Cardiac muscle cell (in vitro differentiated cells and primary cell): ENCODE results near the gene SDK2. TPM values are rescaled to one million over a fixed set of nuclear protein-coding genes. Genes with fewer than 3 reads are reported as not detected.

Source experiments
- DNase-seq, 2 donors: peaks; one replicate each; pipeline versions ENCODE4 v3.0.0 to v3.0.0-alpha.2; 2010 to 2017; ENCODE audit warnings: low read depth in 1 of 2, low spot score in 1 of 2
- H3K27ac ChIP-seq: fragments of 200-600 bp; sonication (generic); 2 replicates; pipeline ENCODE4 v1.5.1; 2016
- H3K27me3 ChIP-seq: fragments of 200-600 bp; sonication (generic); 2 replicates; pipeline ENCODE4 v1.6.0; 2016; ENCODE audit warnings: control low read depth
- H3K36me3 ChIP-seq: fragments of 200-600 bp; sonication (generic); 2 replicates; pipeline ENCODE4 v1.5.1; 2016; ENCODE audit warnings: control low read depth
- H3K4me1 ChIP-seq: fragments of 200-600 bp; sonication (generic); 2 replicates; pipeline ENCODE4 v1.8.1; 2017; ENCODE audit warnings: low read depth, mild to moderate bottlenecking, mixed run types
- H3K4me3 ChIP-seq: fragments of 200-600 bp; sonication (generic); 2 replicates; pipeline ENCODE4 v1.5.1; 2016; ENCODE audit warnings: mild to moderate bottlenecking
- H3K9me3 ChIP-seq: fragments of 200-600 bp; sonication (generic); 2 replicates; pipeline ENCODE4 v1.5.1; 2017; ENCODE audit warnings: low read depth, mild to moderate bottlenecking, control low read depth
- polyA plus RNA-seq: library from polyadenylated mRNA; unstranded; fragments of >200 nt; fragmentation: Nextera tagmentation; extraction: Ambion mirVana; gene quantifications from 2 replicates; pipeline ENCODE4 v1.2.1, GENCODE V29; 2016
- total RNA-seq: library from RNA; depleted of rRNA; stranded (reverse); fragments of >200 nt; gene quantifications from 2 replicates; pipeline ENCODE4 v1.2.3, GENCODE V29; 2016
- TF ChIP-seq, protein P1 (sequence below): IDR thresholded peaks from 2 replicates; pipeline ENCODE4 v1.5.1; 2012; ENCODE audit warnings: low read depth, mild to moderate bottlenecking, low read length

Gene SDK2
- total RNA-seq, result 36.8 and 46.8 TPM in 2 replicates
- 11.8 and 14.2 TPM in 2 replicates for polyA plus RNA-seq

GRCh38 chr17:73644145-73645049 is at the start of gene SDK2:
Gene SDK2 (minus strand): TSS chr17:73644445. CDS start chr17:73644088, 357 bp downstream.
- Histone ChIP-seq H3K4me1 (peaks cover 22% of the 10 kb centered on the region), H3K9me3 (no peaks in the 10 kb centered on the region), H3K27ac (peak within 1 kb of the TSS; percentile 82), H3K36me3 (no peaks in the 10 kb centered on the region), H3K4me3 (peak within 1 kb of the TSS; percentile 80), H3K27me3 (no peaks in the 10 kb centered on the region)
- TF ChIP-seq, protein P1, sequence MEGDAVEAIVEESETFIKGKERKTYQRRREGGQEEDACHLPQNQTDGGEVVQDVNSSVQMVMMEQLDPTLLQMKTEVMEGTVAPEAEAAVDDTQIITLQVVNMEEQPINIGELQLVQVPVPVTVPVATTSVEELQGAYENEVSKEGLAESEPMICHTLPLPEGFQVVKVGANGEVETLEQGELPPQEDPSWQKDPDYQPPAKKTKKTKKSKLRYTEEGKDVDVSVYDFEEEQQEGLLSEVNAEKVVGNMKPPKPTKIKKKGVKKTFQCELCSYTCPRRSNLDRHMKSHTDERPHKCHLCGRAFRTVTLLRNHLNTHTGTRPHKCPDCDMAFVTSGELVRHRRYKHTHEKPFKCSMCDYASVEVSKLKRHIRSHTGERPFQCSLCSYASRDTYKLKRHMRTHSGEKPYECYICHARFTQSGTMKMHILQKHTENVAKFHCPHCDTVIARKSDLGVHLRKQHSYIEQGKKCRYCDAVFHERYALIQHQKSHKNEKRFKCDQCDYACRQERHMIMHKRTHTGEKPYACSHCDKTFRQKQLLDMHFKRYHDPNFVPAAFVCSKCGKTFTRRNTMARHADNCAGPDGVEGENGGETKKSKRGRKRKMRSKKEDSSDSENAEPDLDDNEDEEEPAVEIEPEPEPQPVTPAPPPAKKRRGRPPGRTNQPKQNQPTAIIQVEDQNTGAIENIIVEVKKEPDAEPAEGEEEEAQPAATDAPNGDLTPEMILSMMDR, result no peak
- peak; percentile 5 to 69 for DNase-seq

DNA sequence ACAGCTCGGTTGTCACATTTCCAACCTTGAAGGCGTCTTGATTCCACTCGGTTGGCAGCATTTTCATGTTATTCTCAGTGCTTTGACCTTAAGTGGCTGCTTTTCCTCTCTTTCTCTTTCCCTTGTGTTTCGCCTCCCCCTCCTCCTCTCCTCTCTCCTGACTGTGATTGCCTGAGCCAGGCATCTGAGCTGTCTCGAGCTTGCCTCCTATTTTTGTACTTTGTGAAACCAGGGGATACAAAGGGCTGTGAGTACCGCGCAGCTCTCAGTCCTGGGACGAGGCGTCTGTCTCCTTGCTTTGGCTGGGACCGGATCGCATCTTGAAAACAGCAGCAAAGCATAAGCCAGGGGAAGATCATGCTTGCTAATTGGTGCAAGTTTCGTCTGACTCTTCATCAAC is 48.8 kb upstream of the SDK2 start:
- Histone ChIP-seq H3K27me3 (no peaks in the 10 kb centered on the region), H3K4me3 (no peak overlapping the region), H3K9me3 (no peaks in the 10 kb centered on the region), H3K27ac (no peak overlapping the region), H3K36me3 (no peaks in the 10 kb centered on the region), H3K4me1 (no peaks in the 10 kb centered on the region)
- TF ChIP-seq, protein P1, result no peak
- DNase-seq, result no peak

DNA sequence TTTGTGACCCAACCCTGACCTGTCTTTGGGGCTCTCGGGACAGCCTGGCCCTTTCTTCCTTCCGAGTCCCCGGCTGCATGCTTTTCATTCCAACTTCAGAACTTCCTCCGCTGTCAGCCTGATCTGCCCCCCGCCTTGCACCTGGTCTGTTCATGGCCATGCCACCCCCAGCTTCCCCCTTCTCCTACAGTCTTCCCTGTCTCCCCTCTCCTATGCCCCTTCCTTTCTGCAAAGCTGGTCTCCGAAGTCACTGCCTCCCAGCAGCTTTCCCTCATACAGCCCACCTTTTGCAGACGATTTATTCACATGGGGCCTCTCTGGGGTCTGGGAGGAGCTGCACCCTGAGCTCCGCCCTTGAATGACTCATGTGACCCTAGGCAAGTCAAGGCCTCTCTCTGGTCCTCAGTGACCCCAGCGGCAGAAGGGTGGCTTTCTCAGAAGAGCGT is 47.1 kb upstream of the SDK2 start:
- no peak overlapping the region for H3K27ac ChIP-seq
- TF ChIP-seq, protein P1, result no peak
- H3K4me1 ChIP-seq, result no peaks in the 10 kb centered on the region
- DNase-seq, result no peak
- no peaks in the 10 kb centered on the region for H3K9me3 ChIP-seq
- no peak overlapping the region for H3K4me3 ChIP-seq
- H3K36me3 ChIP-seq, result no peaks in the 10 kb centered on the region
- H3K27me3 ChIP-seq, result no peaks in the 10 kb centered on the region

- H3K27ac ChIP-seq, result no peak overlapping the region
- no peak overlapping the region for H3K4me3 ChIP-seq
- H3K9me3 ChIP-seq, result no peaks in the 10 kb centered on the region
- H3K4me1 ChIP-seq, result no peaks in the 10 kb centered on the region
- TF ChIP-seq, protein P1, result no peak
- H3K27me3 ChIP-seq, result no peaks in the 10 kb centered on the region
- H3K36me3 ChIP-seq, result no peaks in the 10 kb centered on the region
- no peak for DNase-seq
These were observed 46.4 kb upstream of the SDK2 start for GRCh38 chr17:73690676-73691075.

DNA sequence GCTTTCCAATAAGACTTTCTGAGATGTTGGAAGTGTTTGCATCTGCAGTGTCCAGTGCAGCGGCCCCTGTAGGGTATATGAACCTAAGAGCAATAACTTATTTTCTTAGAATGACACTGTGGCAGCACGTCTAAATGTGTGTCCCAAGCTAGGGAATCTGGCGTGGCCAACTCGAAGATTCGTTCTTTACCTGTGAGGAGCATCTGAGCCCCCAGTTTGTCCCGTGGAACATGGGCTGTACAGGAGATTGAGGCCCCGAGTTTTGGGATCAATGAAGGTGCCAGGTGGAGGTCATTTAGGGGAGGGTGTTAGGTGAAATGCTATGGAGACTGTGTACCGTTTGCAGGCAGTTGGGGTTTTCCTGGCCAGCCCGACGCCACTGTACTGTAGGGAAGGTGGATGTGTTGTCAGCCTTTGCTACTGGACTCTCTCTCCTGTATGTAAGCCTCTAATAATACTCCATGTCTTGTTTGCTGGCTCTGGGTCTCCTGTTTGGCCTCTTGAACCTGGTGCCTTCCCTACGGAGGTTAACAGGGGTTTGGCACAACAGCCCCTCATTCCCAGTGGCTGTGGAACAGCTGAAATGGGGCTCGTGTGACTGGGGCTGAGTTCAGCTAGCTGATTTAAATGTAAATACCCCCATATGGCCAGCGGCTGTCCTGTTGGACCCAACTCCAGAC is 45.5 kb upstream of the SDK2 start:
- TF ChIP-seq, protein P1, result no peak
- H3K4me1 ChIP-seq, result no peaks in the 10 kb centered on the region
- H3K36me3 ChIP-seq, result no peaks in the 10 kb centered on the region
- no peak for DNase-seq
- H3K4me3 ChIP-seq, result no peak overlapping the region
- no peaks in the 10 kb centered on the region for H3K9me3 ChIP-seq
- no peak overlapping the region for H3K27ac ChIP-seq
- no peaks in the 10 kb centered on the region for H3K27me3 ChIP-seq
